Measurements from ENCODE around the gene ANKRD24. TPM values are rescaled to one million over a fixed set of nuclear protein-coding genes. Genes with fewer than 3 reads are reported as not detected.
"Not testable (repeated sequence)": the region's sequence is repeated elsewhere in the genome, so short reads cannot be mapped to it uniquely, and the experiment has no call there.

ANKRD24 gene
- total RNA-seq, 2 experiments from 2014 or later: 1.7 to 4.8 TPM

GRCh38 chr19:4268816-4269430 lies 86.4 kb downstream of the ANKRD24 start:
- Histone ChIP-seq H2AFZ (ENCODE audit: low read length) (no peak overlapping the region), H3K36me3 (ENCODE audit: insufficient read depth, low read length) (peaks cover 63% of the 10 kb centered on the region), H3K79me2 (ENCODE audit: insufficient read depth, low read depth, low read length) (no peaks in the 10 kb centered on the region), H4K20me1 (ENCODE audit: insufficient read depth, low read length) (no peaks in the 10 kb centered on the region), H3K27ac (ENCODE audit: low read depth, low read length, poor library complexity, severe bottlenecking) (no peak overlapping the region), H3K4me3 (ENCODE audit: low read depth, low read length, poor library complexity, severe bottlenecking) (no peak overlapping the region), H3K9me3 (ENCODE audit: low read length) (no peaks in the 10 kb centered on the region), H3K4me1 (ENCODE audit: insufficient read depth, low read length, poor library complexity, severe bottlenecking) (no peaks in the 10 kb centered on the region), H3K9me2 (ENCODE audit: insufficient read depth, low read length) (no peaks in the 10 kb centered on the region), H3K4me2 (ENCODE audit: low read length) (no peak overlapping the region)
- CTCF ChIA-PET (ENCODE audit: unreplicated experiment): no interaction called here
- POLR2A ChIA-PET: no interaction called here
- no TSS peak for BruUV-seq (replicated peaks)
- DNase-seq (ENCODE audit: low spot score): no peak
- intact Hi-C loops (cut with micrococcal nuclease; ENCODE audit: unreplicated experiment): no loop called here
- TF ChIP-seq CTCF (conservative IDR thresholded peaks at IDR 0.05; ENCODE audit: low read length) (no peak), EZH2phosphoT487 (IDR thresholded peaks at IDR 0.05; ENCODE audit: borderline replicate concordance, low read depth, low read length) (no peak)

- intact Hi-C loops (cut with micrococcal nuclease; ENCODE audit: unreplicated experiment): no loop called here
- BruUV-seq (replicated peaks): no TSS peak
- H3K9me2 ChIP-seq (ENCODE audit: insufficient read depth, low read length): no peaks in the 10 kb centered on the region
- no peak overlapping the region for H3K4me2 ChIP-seq (ENCODE audit: low read length)
- H3K79me2 ChIP-seq (ENCODE audit: insufficient read depth, low read depth, low read length): no peaks in the 10 kb centered on the region
- no peak overlapping the region for H2AFZ ChIP-seq (ENCODE audit: low read length)
- ChIA-PET CTCF (ENCODE audit: unreplicated experiment) (interaction anchor here (0.7 kb wide), 1 partner anchor 265 kb away, joined by 3 read pairs; the partner anchor contains the start of gene PIAS4), POLR2A (no interaction called here)
- H4K20me1 ChIP-seq (ENCODE audit: insufficient read depth, low read length): no peaks in the 10 kb centered on the region
- no peak for DNase-seq (ENCODE audit: low spot score)
- H3K4me3 ChIP-seq (ENCODE audit: low read depth, low read length, poor library complexity, severe bottlenecking): no peak overlapping the region
- no peaks in the 10 kb centered on the region for H3K9me3 ChIP-seq (ENCODE audit: low read length)
- no peaks in the 10 kb centered on the region for H3K4me1 ChIP-seq (ENCODE audit: insufficient read depth, low read length, poor library complexity, severe bottlenecking)
- TF ChIP-seq EZH2phosphoT487 (IDR thresholded peaks at IDR 0.05; ENCODE audit: borderline replicate concordance, low read depth, low read length) (no peak), CTCF (conservative IDR thresholded peaks at IDR 0.05; ENCODE audit: low read length) (no peak)
- H3K36me3 ChIP-seq (ENCODE audit: insufficient read depth, low read length): peaks cover 34% of the 10 kb centered on the region
- no peak overlapping the region for H3K27ac ChIP-seq (ENCODE audit: low read depth, low read length, poor library complexity, severe bottlenecking)
Observed at GRCh38 chr19:4272894-4273293, 90.4 kb downstream of the ANKRD24 start.

- intact Hi-C loops (cut with micrococcal nuclease; ENCODE audit: unreplicated experiment); H3K27ac ChIP-seq (ENCODE audit: low read depth, low read length, poor library complexity, severe bottlenecking); H3K9me3 ChIP-seq (ENCODE audit: low read length); H3K4me3 ChIP-seq (ENCODE audit: low read depth, low read length, poor library complexity, severe bottlenecking); H2AFZ ChIP-seq (ENCODE audit: low read length); H3K79me2 ChIP-seq (ENCODE audit: insufficient read depth, low read depth, low read length); H4K20me1 ChIP-seq (ENCODE audit: insufficient read depth, low read length); H3K4me2 ChIP-seq (ENCODE audit: low read length); BruUV-seq (replicated peaks); H3K9me2 ChIP-seq (ENCODE audit: insufficient read depth, low read length); H3K4me1 ChIP-seq (ENCODE audit: insufficient read depth, low read length, poor library complexity, severe bottlenecking); CTCF ChIA-PET (ENCODE audit: unreplicated experiment); DNase-seq (ENCODE audit: low spot score): not testable (repeated sequence)
- POLR2A ChIA-PET: interaction anchor here (0.7 kb wide), 1 partner anchor 148 kb away, joined by 4 read pairs; no protein-coding TSS in a partner anchor
- H3K36me3 ChIP-seq (ENCODE audit: insufficient read depth, low read length): peaks cover 20% of the 10 kb centered on the region
Observed at GRCh38 chr19:4274321-4274686, 91.8 kb downstream of the ANKRD24 start.

Other genes with a start within 250 kb of the ANKRD24 start
- gene NMRK2, start 249.6 kb upstream of the ANKRD24 start, total RNA-seq (2014; rRNA removed; shearing (Covaris generic)): not detected in 2 replicates
- not detected in 2 replicates for gene NMRK2, start 249.6 kb upstream of the ANKRD24 start, total RNA-seq (2022)
- gene DAPK3, start 211.6 kb upstream of the ANKRD24 start, total RNA-seq (2014; rRNA removed; shearing (Covaris generic)): 48.6 and 49.3 TPM in 2 replicates
- 40.4 and 47.1 TPM in 2 replicates for gene DAPK3, start 211.6 kb upstream of the ANKRD24 start, total RNA-seq (2022)
- gene EEF2, start 197.2 kb upstream of the ANKRD24 start, total RNA-seq (2014; rRNA removed; shearing (Covaris generic)): 1,633 and 1,634 TPM in 2 replicates
- gene EEF2, start 197.2 kb upstream of the ANKRD24 start, total RNA-seq (2022): 3,507 and 3,668 TPM in 2 replicates
- 25.3 and 31.5 TPM in 2 replicates for gene PIAS4, start 175.0 kb upstream of the ANKRD24 start, total RNA-seq (2014; rRNA removed; shearing (Covaris generic))
- gene PIAS4, start 175.0 kb upstream of the ANKRD24 start, total RNA-seq (2022): 34.4 and 35.0 TPM in 2 replicates
- 13.1 and 17.2 TPM in 2 replicates for gene ZBTB7A, start 115.8 kb upstream of the ANKRD24 start, total RNA-seq (2014; rRNA removed; shearing (Covaris generic))
- 29.3 and 31.2 TPM in 2 replicates for gene ZBTB7A, start 115.8 kb upstream of the ANKRD24 start, total RNA-seq (2022)
- 84.7 and 105 TPM in 2 replicates for gene MAP2K2, start 58.6 kb upstream of the ANKRD24 start, total RNA-seq (2014; rRNA removed; shearing (Covaris generic))
- gene MAP2K2, start 58.6 kb upstream of the ANKRD24 start, total RNA-seq (2022): 116 and 120 TPM in 2 replicates
- gene CREB3L3, start 29.1 kb upstream of the ANKRD24 start, total RNA-seq (2014; rRNA removed; shearing (Covaris generic)): 0.08 and 0.09 TPM in 2 replicates
- gene CREB3L3, start 29.1 kb upstream of the ANKRD24 start, total RNA-seq (2022): not detected in 2 replicates
- gene SIRT6, start 126 bp upstream of the ANKRD24 start, total RNA-seq (2014; rRNA removed; shearing (Covaris generic)): 29.1 and 31.7 TPM in 2 replicates
- 45.3 and 46.2 TPM in 2 replicates for gene SIRT6, start 126 bp upstream of the ANKRD24 start, total RNA-seq (2022)
- gene EBI3, start 46.8 kb downstream of the ANKRD24 start, total RNA-seq (2014; rRNA removed; shearing (Covaris generic)): not detected in 2 replicates
- not detected in 2 replicates for gene EBI3, start 46.8 kb downstream of the ANKRD24 start, total RNA-seq (2022)
- gene YJU2, start 64.4 kb downstream of the ANKRD24 start, total RNA-seq (2014; rRNA removed; shearing (Covaris generic)): 37.8 and 38.2 TPM in 2 replicates
- gene YJU2, start 64.4 kb downstream of the ANKRD24 start, total RNA-seq (2022): 31.6 and 35.0 TPM in 2 replicates
- gene SHD, start 96.6 kb downstream of the ANKRD24 start, total RNA-seq (2014; rRNA removed; shearing (Covaris generic)): not detected in 2 replicates
- gene SHD, start 96.6 kb downstream of the ANKRD24 start, total RNA-seq (2022): not detected in 2 replicates
- 2.7 and 6.2 TPM in 2 replicates for gene TMIGD2, start 119.7 kb downstream of the ANKRD24 start, total RNA-seq (2014; rRNA removed; shearing (Covaris generic))
- gene TMIGD2, start 119.7 kb downstream of the ANKRD24 start, total RNA-seq (2022): 0.44 and 0.59 TPM in 2 replicates
- gene FSD1, start 121.9 kb downstream of the ANKRD24 start, total RNA-seq (2014; rRNA removed; shearing (Covaris generic)): 19.8 and 20.2 TPM in 2 replicates
- gene FSD1, start 121.9 kb downstream of the ANKRD24 start, total RNA-seq (2022): 21.9 and 23.2 TPM in 2 replicates
- 0.13 and 1.3 TPM in 2 replicates for gene STAP2, start 156.1 kb downstream of the ANKRD24 start, total RNA-seq (2014; rRNA removed; shearing (Covaris generic))
- gene STAP2, start 156.1 kb downstream of the ANKRD24 start, total RNA-seq (2022): 0.57 and 1.2 TPM in 2 replicates
- 6.7 and 7.2 TPM in 2 replicates for gene MPND, start 160.9 kb downstream of the ANKRD24 start, total RNA-seq (2014; rRNA removed; shearing (Covaris generic))
- 19.1 and 19.5 TPM in 2 replicates for gene MPND, start 160.9 kb downstream of the ANKRD24 start, total RNA-seq (2022)
- gene SH3GL1, start 217.9 kb downstream of the ANKRD24 start, total RNA-seq (2014; rRNA removed; shearing (Covaris generic)): 24.3 and 33.2 TPM in 2 replicates
- gene SH3GL1, start 217.9 kb downstream of the ANKRD24 start, total RNA-seq (2022): 38.9 and 39.0 TPM in 2 replicates
- gene CHAF1A, start 220.0 kb downstream of the ANKRD24 start, total RNA-seq (2014; rRNA removed; shearing (Covaris generic)): 107 and 108 TPM in 2 replicates
- gene CHAF1A, start 220.0 kb downstream of the ANKRD24 start, total RNA-seq (2022): 119 and 128 TPM in 2 replicates

All from OCI-LY7 (cell line).